Measurements from ENCODE around the gene PLEKHG3.

- TF ChIP-seq, protein P1, sequence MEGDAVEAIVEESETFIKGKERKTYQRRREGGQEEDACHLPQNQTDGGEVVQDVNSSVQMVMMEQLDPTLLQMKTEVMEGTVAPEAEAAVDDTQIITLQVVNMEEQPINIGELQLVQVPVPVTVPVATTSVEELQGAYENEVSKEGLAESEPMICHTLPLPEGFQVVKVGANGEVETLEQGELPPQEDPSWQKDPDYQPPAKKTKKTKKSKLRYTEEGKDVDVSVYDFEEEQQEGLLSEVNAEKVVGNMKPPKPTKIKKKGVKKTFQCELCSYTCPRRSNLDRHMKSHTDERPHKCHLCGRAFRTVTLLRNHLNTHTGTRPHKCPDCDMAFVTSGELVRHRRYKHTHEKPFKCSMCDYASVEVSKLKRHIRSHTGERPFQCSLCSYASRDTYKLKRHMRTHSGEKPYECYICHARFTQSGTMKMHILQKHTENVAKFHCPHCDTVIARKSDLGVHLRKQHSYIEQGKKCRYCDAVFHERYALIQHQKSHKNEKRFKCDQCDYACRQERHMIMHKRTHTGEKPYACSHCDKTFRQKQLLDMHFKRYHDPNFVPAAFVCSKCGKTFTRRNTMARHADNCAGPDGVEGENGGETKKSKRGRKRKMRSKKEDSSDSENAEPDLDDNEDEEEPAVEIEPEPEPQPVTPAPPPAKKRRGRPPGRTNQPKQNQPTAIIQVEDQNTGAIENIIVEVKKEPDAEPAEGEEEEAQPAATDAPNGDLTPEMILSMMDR (IDR thresholded peaks at IDR 0.05): no peak
- no peak for TF ChIP-seq ZFX (IDR thresholded peaks at IDR 0.05; ENCODE audit: borderline replicate concordance)
These were observed 46.0 kb upstream of the PLEKHG3 start for GRCh38 chr14:64658201-64658600.

All from 22Rv1 (cell line).